ENCODE results near the gene BACH2. TPM values are rescaled to one million over a fixed set of nuclear protein-coding genes. Genes with fewer than 3 reads are reported as not detected.

The BACH2 gene
- total RNA-seq, 1 donor from 2014 or later, result 7.8 TPM

DNA sequence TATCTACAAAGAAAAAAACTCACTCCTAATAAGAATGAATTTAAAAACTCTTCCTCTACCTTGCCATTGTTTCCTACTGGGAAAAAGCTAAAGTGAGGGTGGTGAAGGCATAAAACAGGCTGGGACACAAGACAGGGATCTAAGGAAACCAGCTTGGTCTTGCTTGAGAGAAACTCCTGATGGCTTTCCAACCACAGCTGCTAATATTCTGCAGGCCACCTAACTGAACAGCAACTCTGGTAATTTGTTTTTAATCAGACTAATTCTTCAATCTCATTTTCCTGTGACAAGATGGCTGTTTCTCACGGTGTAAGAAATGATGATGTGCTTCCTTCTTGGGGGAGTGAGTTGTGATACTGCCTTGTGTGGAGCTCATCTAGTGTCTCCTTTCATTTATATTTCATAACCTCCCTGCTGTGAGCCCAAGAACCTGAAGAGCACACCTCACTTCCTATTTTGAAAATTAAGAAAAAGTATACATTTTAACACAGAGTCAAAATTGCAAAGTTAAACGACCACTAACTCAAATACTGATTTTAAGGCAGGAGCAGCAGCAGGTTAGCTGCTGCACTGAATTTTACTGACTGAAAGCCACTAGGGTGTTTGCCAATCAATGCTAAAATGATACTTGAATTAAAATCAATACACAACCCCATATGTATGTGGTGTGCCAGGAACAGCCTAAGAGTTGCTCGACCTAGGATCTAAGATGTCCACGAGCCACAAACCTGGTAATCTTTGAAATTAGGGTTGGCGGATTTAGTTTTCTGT lies 58.0 kb downstream of the BACH2 start:
- Mint-ChIP-seq H3K27me3 (ENCODE audit: low read depth) (no peaks in the 10 kb centered on the region), H3K9me3 (ENCODE audit: low read depth) (no peaks in the 10 kb centered on the region)
- TF ChIP-seq, protein P1, sequence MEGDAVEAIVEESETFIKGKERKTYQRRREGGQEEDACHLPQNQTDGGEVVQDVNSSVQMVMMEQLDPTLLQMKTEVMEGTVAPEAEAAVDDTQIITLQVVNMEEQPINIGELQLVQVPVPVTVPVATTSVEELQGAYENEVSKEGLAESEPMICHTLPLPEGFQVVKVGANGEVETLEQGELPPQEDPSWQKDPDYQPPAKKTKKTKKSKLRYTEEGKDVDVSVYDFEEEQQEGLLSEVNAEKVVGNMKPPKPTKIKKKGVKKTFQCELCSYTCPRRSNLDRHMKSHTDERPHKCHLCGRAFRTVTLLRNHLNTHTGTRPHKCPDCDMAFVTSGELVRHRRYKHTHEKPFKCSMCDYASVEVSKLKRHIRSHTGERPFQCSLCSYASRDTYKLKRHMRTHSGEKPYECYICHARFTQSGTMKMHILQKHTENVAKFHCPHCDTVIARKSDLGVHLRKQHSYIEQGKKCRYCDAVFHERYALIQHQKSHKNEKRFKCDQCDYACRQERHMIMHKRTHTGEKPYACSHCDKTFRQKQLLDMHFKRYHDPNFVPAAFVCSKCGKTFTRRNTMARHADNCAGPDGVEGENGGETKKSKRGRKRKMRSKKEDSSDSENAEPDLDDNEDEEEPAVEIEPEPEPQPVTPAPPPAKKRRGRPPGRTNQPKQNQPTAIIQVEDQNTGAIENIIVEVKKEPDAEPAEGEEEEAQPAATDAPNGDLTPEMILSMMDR (IDR thresholded peaks at IDR 0.05), result no peak

DNA sequence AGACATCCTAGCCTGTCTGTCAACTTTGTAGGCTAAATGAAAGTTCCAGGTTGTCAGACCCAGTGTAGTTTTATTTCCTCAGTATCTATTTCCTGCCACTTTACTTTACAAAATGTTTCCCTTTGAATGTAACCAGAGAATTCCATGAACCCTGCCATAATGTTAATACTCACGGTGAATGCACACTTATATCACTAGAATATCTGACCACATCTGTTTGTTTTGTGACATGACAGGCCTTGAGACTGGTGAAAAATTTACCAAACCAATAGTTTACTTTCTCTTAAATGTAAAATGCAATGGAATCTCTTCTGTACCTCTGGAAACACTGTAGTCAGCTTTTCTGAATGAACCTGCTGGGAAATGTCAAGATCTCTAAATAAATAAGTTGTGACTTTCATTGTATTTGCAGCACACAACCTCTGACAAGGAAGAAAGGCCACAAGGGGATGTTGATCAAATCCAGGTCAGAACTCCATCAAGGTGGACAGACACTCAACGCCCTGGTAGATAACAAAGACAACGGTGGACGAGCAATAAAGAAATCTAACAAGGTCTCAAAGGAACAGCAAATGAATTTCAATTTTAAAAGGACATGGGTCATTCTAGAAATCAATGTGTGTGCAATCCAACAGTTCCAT lies 59.2 kb downstream of the BACH2 start:
- H3K27me3 Mint-ChIP-seq (ENCODE audit: low read depth), result no peaks in the 10 kb centered on the region
- no peak for DNase-seq (ENCODE audit: low spot score)
- H3K27ac Mint-ChIP-seq (ENCODE audit: unreplicated experiment), result no peak overlapping the region

More for the DNA sequence above, 58.0 kb downstream of the BACH2 start:
- no peak overlapping the region for H3K4me3 Mint-ChIP-seq (ENCODE audit: unreplicated experiment)
- H3K4me1 Mint-ChIP-seq (ENCODE audit: low read depth), result peaks cover 13% of the 10 kb centered on the region
- no peak overlapping the region for H3K27ac Mint-ChIP-seq (ENCODE audit: unreplicated experiment)
- H3K36me3 Mint-ChIP-seq (ENCODE audit: low read depth), result peaks cover 2% of the 10 kb centered on the region
- DNase-seq (ENCODE audit: low spot score), result no peak

DNA sequence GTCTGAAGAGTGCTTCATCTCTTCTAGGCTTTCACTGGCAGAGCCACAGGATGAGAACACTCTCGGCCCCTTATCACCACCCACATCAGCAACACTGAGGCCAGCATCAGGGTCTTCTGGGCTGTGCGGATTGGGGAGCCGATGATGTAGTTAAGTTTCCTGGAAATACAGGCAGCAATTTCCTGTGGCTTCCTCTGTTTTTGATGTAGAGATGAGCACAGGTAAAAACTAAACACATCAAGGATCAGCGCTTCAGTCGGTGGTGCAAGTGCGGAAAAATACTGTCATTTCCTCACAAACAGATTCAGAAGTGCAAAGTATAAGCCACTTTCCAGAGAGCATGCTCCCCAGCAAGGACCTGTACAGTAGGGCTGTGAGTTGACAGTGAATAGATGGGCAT lies 62.6 kb downstream of the BACH2 start:
- no peak overlapping the region for H3K4me3 Mint-ChIP-seq (ENCODE audit: unreplicated experiment)
- no peaks in the 10 kb centered on the region for H3K9me3 Mint-ChIP-seq (ENCODE audit: low read depth)
- TF ChIP-seq, protein P1 (IDR thresholded peaks at IDR 0.05), result no peak
- no peak for DNase-seq (ENCODE audit: low spot score)
- H3K4me1 Mint-ChIP-seq (ENCODE audit: low read depth), result peaks cover 20% of the 10 kb centered on the region
- H3K27ac Mint-ChIP-seq (ENCODE audit: unreplicated experiment), result no peak overlapping the region
- H3K27me3 Mint-ChIP-seq (ENCODE audit: low read depth), result no peaks in the 10 kb centered on the region
- H3K36me3 Mint-ChIP-seq (ENCODE audit: low read depth), result no peaks in the 10 kb centered on the region

More for the DNA sequence above, 59.2 kb downstream of the BACH2 start:
- Mint-ChIP-seq H3K4me3 (ENCODE audit: unreplicated experiment) (no peak overlapping the region), H3K4me1 (ENCODE audit: low read depth) (peaks cover 13% of the 10 kb centered on the region), H3K36me3 (ENCODE audit: low read depth) (peaks cover 2% of the 10 kb centered on the region), H3K9me3 (ENCODE audit: low read depth) (no peaks in the 10 kb centered on the region)
- TF ChIP-seq, protein P1 (IDR thresholded peaks at IDR 0.05), result no peak

DNA sequence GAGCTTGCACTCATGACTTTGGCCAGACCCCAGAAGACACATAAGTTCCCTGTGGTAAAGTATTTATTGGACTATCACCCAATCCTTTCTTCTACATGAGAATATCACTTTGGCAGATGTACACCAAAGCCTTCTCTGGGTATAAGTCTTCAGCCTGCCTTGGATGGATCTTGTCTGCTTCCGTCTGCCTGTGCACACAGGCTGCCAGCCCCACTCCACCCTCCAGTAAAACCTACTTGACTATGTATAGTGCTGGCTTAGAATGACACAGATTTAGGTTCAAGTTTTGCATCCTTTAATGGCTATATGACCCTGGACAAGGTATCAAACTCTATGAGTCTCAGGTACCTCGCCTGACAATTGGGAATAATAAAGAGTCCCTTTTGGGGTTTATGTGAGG lies 63.4 kb downstream of the BACH2 start:
- DNase-seq (ENCODE audit: low spot score), result no peak
- Mint-ChIP-seq H3K36me3 (ENCODE audit: low read depth) (no peaks in the 10 kb centered on the region), H3K27me3 (ENCODE audit: low read depth) (no peaks in the 10 kb centered on the region), H3K4me1 (ENCODE audit: low read depth) (peaks cover 20% of the 10 kb centered on the region), H3K27ac (ENCODE audit: unreplicated experiment) (peak overlapping the region; percentile 25), H3K4me3 (ENCODE audit: unreplicated experiment) (no peak overlapping the region), H3K9me3 (ENCODE audit: low read depth) (no peaks in the 10 kb centered on the region)
- TF ChIP-seq, protein P1 (IDR thresholded peaks at IDR 0.05), result no peak

DNA sequence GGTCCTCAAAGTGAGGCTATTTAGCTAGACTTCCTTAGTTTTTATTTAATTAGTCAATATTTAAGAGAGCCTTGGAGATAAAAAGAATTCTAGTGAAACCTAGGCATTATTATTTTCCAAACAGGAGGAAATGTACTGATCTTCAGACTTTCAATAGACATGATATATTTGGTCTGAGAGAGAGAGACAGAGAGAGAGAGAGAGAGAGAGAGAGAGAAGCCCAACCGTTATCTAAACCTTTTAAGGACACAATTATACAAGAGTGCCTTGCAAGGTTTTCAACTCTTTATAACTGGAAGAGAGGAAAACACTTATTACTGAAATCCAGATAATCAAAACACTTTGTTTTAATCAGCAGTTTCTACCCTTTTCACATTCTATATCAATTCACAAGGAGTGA lies 64.8 kb downstream of the BACH2 start:
- Mint-ChIP-seq H3K36me3 (ENCODE audit: low read depth) (no peaks in the 10 kb centered on the region), H3K27me3 (ENCODE audit: low read depth) (no peaks in the 10 kb centered on the region), H3K9me3 (ENCODE audit: low read depth) (no peaks in the 10 kb centered on the region), H3K27ac (ENCODE audit: unreplicated experiment) (no peak overlapping the region), H3K4me1 (ENCODE audit: low read depth) (peaks cover 34% of the 10 kb centered on the region), H3K4me3 (ENCODE audit: unreplicated experiment) (no peak overlapping the region)
- TF ChIP-seq, protein P1 (IDR thresholded peaks at IDR 0.05), result no peak
- DNase-seq (ENCODE audit: low spot score), result no peak

All from chondrocyte (in vitro differentiated cells).